GM23248 (cell line): Measurements from ENCODE around the gene CDK14. TPM values are rescaled to one million over a fixed set of nuclear protein-coding genes. Genes with fewer than 3 reads are reported as not detected.

Source experiments
- DNase-seq: peaks from one replicate; pipeline ENCODE4 v3.0.0-alpha.2; 2015
- H2AFZ ChIP-seq: fragments of 200-600 bp; sonication (generic); 2 replicates; pipeline ENCODE4 v1.6.1; 2016; ENCODE audit warnings: antibody characterized with exemption
- H3F3A ChIP-seq: fragments of 200-600 bp; sonication (generic); 2 replicates; pipeline ENCODE4 v1.6.1; 2016; ENCODE audit warnings: mild to moderate bottlenecking, antibody characterized with exemption, mixed run types; ENCODE audit not compliant: insufficient read depth
- H3K27ac ChIP-seq: fragments of 200-600 bp; sonication (generic); 2 replicates; pipeline ENCODE4 v1.5.1; 2016; ENCODE audit warnings: mild to moderate bottlenecking
- H3K27me3 ChIP-seq: fragments of 200-600 bp; sonication (generic); replicated peaks from 2 replicates; pipeline ENCODE4 v1.6.1; 2016; ENCODE audit warnings: mild to moderate bottlenecking; ENCODE audit not compliant: insufficient read depth
- H3K36me3 ChIP-seq: fragments of 200-600 bp; sonication (generic); 2 replicates; pipeline ENCODE4 v1.6.1; 2016; ENCODE audit warnings: low read depth, mild to moderate bottlenecking
- H3K4me1 ChIP-seq: fragments of 200-600 bp; sonication (generic); 2 replicates; pipeline ENCODE4 v1.6.1; 2016; ENCODE audit warnings: mild to moderate bottlenecking; ENCODE audit not compliant: insufficient read depth
- H3K4me2 ChIP-seq: fragments of 200-600 bp; sonication (generic); one replicate; pipeline ENCODE4 v1.6.1; 2016; ENCODE audit warnings: mild to moderate bottlenecking; ENCODE audit not compliant: unreplicated experiment
- H3K4me3 ChIP-seq: fragments of 200-600 bp; sonication (generic); 2 replicates; pipeline ENCODE4 v1.5.1; 2016; ENCODE audit warnings: mild to moderate bottlenecking
- H3K79me2 ChIP-seq: fragments of 200-600 bp; sonication (generic); 2 replicates; pipeline ENCODE4 v1.6.1; 2016; ENCODE audit warnings: mild to moderate bottlenecking; ENCODE audit not compliant: insufficient read depth
- H3K9ac ChIP-seq: fragments of 200-600 bp; sonication (generic); 2 replicates; pipeline ENCODE4 v1.6.1; 2016; ENCODE audit warnings: mild to moderate bottlenecking
- H3K9me2 ChIP-seq: fragments of 200-600 bp; sonication (generic); 2 replicates; pipeline ENCODE4 v1.6.1; 2016; ENCODE audit warnings: mixed run types, mild to moderate bottlenecking, moderate library complexity; ENCODE audit not compliant: insufficient read depth
- H3K9me3 ChIP-seq: fragments of 200-600 bp; sonication (generic); one replicate; pipeline ENCODE4 v1.6.1; 2017; ENCODE audit warnings: low read depth
- H4K20me1 ChIP-seq: fragments of 200-600 bp; sonication (generic); 2 replicates; pipeline ENCODE4 v1.6.0; 2016; ENCODE audit not compliant: insufficient read depth
- EZH2 ChIP-seq: fragments of 200-600 bp; sonication (generic); IDR thresholded peaks from 2 replicates; pipeline ENCODE4 v1.6.1; 2018; ENCODE audit warnings: antibody characterized with exemption, mild to moderate bottlenecking; ENCODE audit not compliant: insufficient read depth, poor library complexity, severe bottlenecking
- EZH2phosphoT487 ChIP-seq: fragments of 200-600 bp; sonication (generic); IDR thresholded peaks from 2 replicates; pipeline ENCODE4 v1.6.1; 2018; ENCODE audit warnings: antibody characterized with exemption, moderate library complexity, mild to moderate bottlenecking, low read depth; ENCODE audit not compliant: insufficient read depth
- WGBS, 2 experiments: methylation state at CpG; one replicate each; pipeline ENCODE4 v1.1.6; 2015 to 2017; ENCODE audit warnings: low lambda C conversion rate in 2 of 2, low coverage in 1 of 2; ENCODE audit errors: missing lambda C conversion rate in 2 of 2; 5-methylcytosine and 5-hydroxymethylcytosine counted together
- in situ Hi-C: fragments of 300-500 bp; cut with MboI; formaldehyde crosslinking; loops from 2 replicates; pipeline ENCODE4 v1.15.0; 2020
- polyA plus RNA-seq: library from polyadenylated mRNA; unstranded; fragments of >200 nt; fragmentation: Nextera tagmentation; extraction: Ambion mirVana; gene quantifications from 2 replicates; pipeline ENCODE4 v1.2.1, GENCODE V29; 2016
- total RNA-seq: library from RNA; depleted of rRNA; stranded (reverse); fragments of >200 nt; shearing (Covaris generic); gene quantifications from 2 replicates; pipeline ENCODE4 v1.2.3, GENCODE V29; 2014

Gene CDK14
- total and polyA plus RNA-seq, 2 experiments from 2014 or later: 19.9 to 21.2 TPM

- no peaks in the 10 kb centered on the region for H3K36me3 ChIP-seq
- H3K27me3 ChIP-seq: no peaks in the 10 kb centered on the region
- no peaks in the 10 kb centered on the region for H3K9me2 ChIP-seq
- WGBS, 2 experiments: 97% methylated on average over 8 of the region's 8 CpGs
- in situ Hi-C loops: no loop called here
- H3K9me3 ChIP-seq: no peaks in the 10 kb centered on the region
- TF ChIP-seq EZH2phosphoT487: no peak
- TF ChIP-seq EZH2: no peak
- H4K20me1 ChIP-seq: no peaks in the 10 kb centered on the region
- no peak overlapping the region for H3K4me3 ChIP-seq
- H3K9ac ChIP-seq: no peak overlapping the region
- no peaks in the 10 kb centered on the region for H3F3A ChIP-seq
- H3K4me1 ChIP-seq: peaks cover 3% of the 10 kb centered on the region
- no peak overlapping the region for H3K27ac ChIP-seq
- H3K4me2 ChIP-seq: no peak overlapping the region
- H3K79me2 ChIP-seq: peaks cover 54% of the 10 kb centered on the region
- H2AFZ ChIP-seq: no peak overlapping the region
- no peak for DNase-seq
These were observed 242.7 kb downstream of the CDK14 start for GRCh38 chr7:90838799-90839198.

- Histone ChIP-seq H3K9ac (no peak overlapping the region), H2AFZ (no peak overlapping the region), H3K4me1 (no peaks in the 10 kb centered on the region), H3K9me2 (no peaks in the 10 kb centered on the region), H3K4me3 (no peak overlapping the region), H3K4me2 (no peak overlapping the region), H4K20me1 (no peaks in the 10 kb centered on the region), H3K27ac (no peak overlapping the region), H3K79me2 (peaks cover 50% of the 10 kb centered on the region), H3K36me3 (no peaks in the 10 kb centered on the region), H3F3A (no peaks in the 10 kb centered on the region), H3K27me3 (no peaks in the 10 kb centered on the region), H3K9me3 (no peaks in the 10 kb centered on the region)
- no peak for DNase-seq
- TF ChIP-seq EZH2 (no peak), EZH2phosphoT487 (no peak)
- in situ Hi-C loops: no loop called here
- WGBS, 2 experiments: 100% methylated on average over 1 of the region's 1 CpG
These were observed 243.2 kb downstream of the CDK14 start for GRCh38 chr7:90839316-90839715.

GRCh38 chr7:90839727-90840291 is 243.7 kb downstream of the CDK14 start:
- H4K20me1 ChIP-seq: no peaks in the 10 kb centered on the region
- no peak overlapping the region for H3K9ac ChIP-seq
- H3K79me2 ChIP-seq: peaks cover 47% of the 10 kb centered on the region
- H2AFZ ChIP-seq: no peak overlapping the region
- no peaks in the 10 kb centered on the region for H3K36me3 ChIP-seq
- no peak overlapping the region for H3K27ac ChIP-seq
- 89 to 95% methylated on average over 3 of the region's 3 CpGs for WGBS, 2 experiments
- in situ Hi-C loops: no loop called here
- H3K27me3 ChIP-seq: no peaks in the 10 kb centered on the region
- H3K4me3 ChIP-seq: no peak overlapping the region
- no peak overlapping the region for H3K4me2 ChIP-seq
- H3F3A ChIP-seq: no peaks in the 10 kb centered on the region
- DNase-seq: no peak
- H3K9me3 ChIP-seq: no peaks in the 10 kb centered on the region
- H3K4me1 ChIP-seq: no peaks in the 10 kb centered on the region
- H3K9me2 ChIP-seq: no peaks in the 10 kb centered on the region
- TF ChIP-seq EZH2: no peak
- no peak for TF ChIP-seq EZH2phosphoT487

GRCh38 chr7:90841759-90842429 is 245.8 kb downstream of the CDK14 start:
- Histone ChIP-seq H3K4me2 (no peak overlapping the region), H3K9me3 (no peaks in the 10 kb centered on the region), H3K9ac (no peak overlapping the region), H3K27ac (no peak overlapping the region), H3K36me3 (no peaks in the 10 kb centered on the region), H3K79me2 (peaks cover 35% of the 10 kb centered on the region), H3F3A (peaks cover 3% of the 10 kb centered on the region; the same call in 1 of the 2 replicates), H3K4me1 (no peaks in the 10 kb centered on the region), H3K4me3 (no peak overlapping the region), H2AFZ (no peak overlapping the region), H3K27me3 (no peaks in the 10 kb centered on the region), H3K9me2 (no peaks in the 10 kb centered on the region), H4K20me1 (no peaks in the 10 kb centered on the region)
- no peak for TF ChIP-seq EZH2
- TF ChIP-seq EZH2phosphoT487: no peak
- in situ Hi-C loops: no loop called here
- no peak for DNase-seq
- WGBS, 2 experiments: 73 to 74% methylated on average over 4 of the region's 4 CpGs
